Breast epithelium (tissue), 3 donors: ENCODE results near the gene NUP50.

Source experiments
- POLR2A ChIP-seq: fragments of 450-650 bp; IDR thresholded peaks from one replicate; pipeline ENCODE4 v1.6.1; 2016; ENCODE audit warnings: antibody characterized with exemption, mild to moderate bottlenecking, moderate library complexity
- POLR2AphosphoS5 ChIP-seq, 3 donors: sonication (generic); formaldehyde crosslinking; IDR thresholded peaks; one replicate each; pipeline ENCODE4 v1.6.1; 2017; ENCODE audit warnings: antibody characterized with exemption in 3 of 3
- TF ChIP-seq, protein P1 (sequence below), 3 donors: fragments of 450-650 bp; IDR thresholded peaks; one replicate each; pipeline ENCODE4 v1.5.1; 2016 to 2017; ENCODE audit warnings: antibody characterized with exemption in 3 of 3, mild to moderate bottlenecking in 3 of 3, moderate library complexity in 3 of 3

DNA sequence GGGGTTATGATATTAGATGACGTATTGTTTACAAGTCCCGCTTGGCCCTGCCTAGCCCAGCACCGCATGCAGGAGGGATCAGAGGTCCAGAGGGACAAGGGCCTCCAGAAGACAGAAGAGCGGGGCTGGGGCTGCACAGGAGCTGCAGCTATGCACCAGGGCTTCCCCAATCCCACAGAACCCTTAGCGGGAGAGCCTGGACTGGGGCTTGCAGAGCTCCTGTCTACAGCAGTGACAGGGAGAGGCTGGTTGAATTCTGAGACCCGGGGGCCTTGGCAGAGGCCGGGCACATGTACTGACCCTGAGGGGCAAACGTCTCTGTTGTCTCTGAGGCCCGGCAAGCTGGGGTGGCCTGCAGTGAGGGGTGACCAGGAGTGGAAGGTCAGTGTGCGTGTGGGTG is 70.1 kb downstream of the NUP50 start:
- TF ChIP-seq, protein P1, sequence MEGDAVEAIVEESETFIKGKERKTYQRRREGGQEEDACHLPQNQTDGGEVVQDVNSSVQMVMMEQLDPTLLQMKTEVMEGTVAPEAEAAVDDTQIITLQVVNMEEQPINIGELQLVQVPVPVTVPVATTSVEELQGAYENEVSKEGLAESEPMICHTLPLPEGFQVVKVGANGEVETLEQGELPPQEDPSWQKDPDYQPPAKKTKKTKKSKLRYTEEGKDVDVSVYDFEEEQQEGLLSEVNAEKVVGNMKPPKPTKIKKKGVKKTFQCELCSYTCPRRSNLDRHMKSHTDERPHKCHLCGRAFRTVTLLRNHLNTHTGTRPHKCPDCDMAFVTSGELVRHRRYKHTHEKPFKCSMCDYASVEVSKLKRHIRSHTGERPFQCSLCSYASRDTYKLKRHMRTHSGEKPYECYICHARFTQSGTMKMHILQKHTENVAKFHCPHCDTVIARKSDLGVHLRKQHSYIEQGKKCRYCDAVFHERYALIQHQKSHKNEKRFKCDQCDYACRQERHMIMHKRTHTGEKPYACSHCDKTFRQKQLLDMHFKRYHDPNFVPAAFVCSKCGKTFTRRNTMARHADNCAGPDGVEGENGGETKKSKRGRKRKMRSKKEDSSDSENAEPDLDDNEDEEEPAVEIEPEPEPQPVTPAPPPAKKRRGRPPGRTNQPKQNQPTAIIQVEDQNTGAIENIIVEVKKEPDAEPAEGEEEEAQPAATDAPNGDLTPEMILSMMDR (IDR thresholded peaks at IDR 0.05), result no peak
- no peak for TF ChIP-seq POLR2A
- no peak for TF ChIP-seq POLR2AphosphoS5 (IDR thresholded peaks at IDR 0.05)
